ENCODE results near the gene CLDN7.

GRCh38 chr17:7307686-7308624 lies 45.7 kb upstream of the CLDN7 start:
- TF ChIP-seq CTCF (IDR thresholded peaks at IDR 0.05): no peak
- TF ChIP-seq POLR2A (IDR thresholded peaks at IDR 0.05): no peak

Data from testis (tissue), 2 donors.